ENCODE measurements around the gene ASAP2.

Gene ASAP2

GRCh38 chr2:9345997-9346396 is 139.4 kb downstream of the ASAP2 start:
- Histone ChIP-seq H3K4me1 (ENCODE audit: control insufficient read depth, insufficient read depth, low read length) (peaks cover 16% of the 10 kb centered on the region), H3K4me3 (ENCODE audit: low read length) (no peak overlapping the region), H3K9me3 (ENCODE audit: control insufficient read depth, low read length) (no peaks in the 10 kb centered on the region), H3K27me3 (replicated peaks; ENCODE audit: control insufficient read depth, insufficient read depth, low read length) (no peaks in the 10 kb centered on the region), H3K9ac (ENCODE audit: low read length) (no peak overlapping the region), H3K36me3 (ENCODE audit: control insufficient read depth, insufficient read depth, low read length, severe bottlenecking) (peaks cover 29% of the 10 kb centered on the region)
- no peak for DNase-seq (ENCODE audit: low read depth)

DNA sequence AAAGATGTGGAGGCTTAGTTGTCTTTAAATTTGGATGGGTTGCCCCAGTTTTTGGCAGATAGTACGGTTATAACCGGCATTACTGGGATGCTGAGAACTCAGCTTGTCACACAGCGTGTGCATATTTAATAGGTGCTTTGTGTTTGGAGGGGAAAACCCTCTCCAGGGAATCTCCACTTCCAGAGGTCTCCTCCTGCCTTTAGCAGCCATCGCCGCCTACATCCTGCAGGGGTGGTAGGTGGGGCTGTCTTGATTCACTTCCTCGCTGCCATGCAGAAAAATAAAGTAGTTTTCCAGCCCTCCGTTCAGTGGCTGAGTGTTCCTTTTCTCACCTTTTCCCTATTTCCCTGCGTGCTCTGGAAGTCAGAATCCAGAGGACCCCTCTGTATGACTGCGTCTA is 140.3 kb downstream of the ASAP2 start:
- Histone ChIP-seq H3K9me3 (ENCODE audit: control insufficient read depth, low read length) (no peaks in the 10 kb centered on the region), H3K36me3 (ENCODE audit: control insufficient read depth, insufficient read depth, low read length, severe bottlenecking) (peaks cover 33% of the 10 kb centered on the region), H3K4me3 (ENCODE audit: low read length) (peak overlapping the region; percentile 79), H3K4me1 (ENCODE audit: control insufficient read depth, insufficient read depth, low read length) (peaks cover 16% of the 10 kb centered on the region), H3K27me3 (replicated peaks; ENCODE audit: control insufficient read depth, insufficient read depth, low read length) (no peaks in the 10 kb centered on the region), H3K9ac (ENCODE audit: low read length) (peak overlapping the region; percentile 88)
- DNase-seq (ENCODE audit: low read depth) = no peak

DNA sequence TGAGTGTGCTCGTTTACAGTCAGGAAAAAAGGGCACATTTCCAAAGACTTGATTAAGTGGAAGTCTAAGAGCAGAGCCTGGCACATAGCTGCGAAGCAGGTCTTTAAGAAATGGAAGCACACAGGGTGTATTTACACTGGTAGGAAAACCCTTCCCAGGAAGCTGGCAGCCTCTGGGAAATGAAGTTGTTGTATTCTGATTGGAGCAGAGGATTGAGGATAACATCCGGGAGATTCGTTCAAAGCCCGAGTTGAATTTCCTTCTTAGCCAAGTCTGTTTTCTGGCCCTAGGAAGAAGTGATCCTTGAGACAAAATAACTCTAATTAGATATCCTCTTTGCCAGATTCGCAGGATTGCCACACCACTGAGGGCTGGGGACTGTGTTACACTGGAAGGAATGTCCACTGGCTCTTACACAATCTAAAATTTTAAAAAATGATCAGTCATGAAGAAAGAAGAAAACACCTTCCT is 140.8 kb downstream of the ASAP2 start:
- no peaks in the 10 kb centered on the region for H3K27me3 ChIP-seq (replicated peaks; ENCODE audit: control insufficient read depth, insufficient read depth, low read length)
- H3K4me1 ChIP-seq (ENCODE audit: control insufficient read depth, insufficient read depth, low read length) = peaks cover 16% of the 10 kb centered on the region
- peak overlapping the region; percentile 79 for H3K4me3 ChIP-seq (ENCODE audit: low read length)
- H3K9me3 ChIP-seq (ENCODE audit: control insufficient read depth, low read length) = no peaks in the 10 kb centered on the region
- peak; percentile 93 for DNase-seq (ENCODE audit: low read depth)
- peak overlapping the region; percentile 88 for H3K9ac ChIP-seq (ENCODE audit: low read length)
- peaks cover 30% of the 10 kb centered on the region for H3K36me3 ChIP-seq (ENCODE audit: control insufficient read depth, insufficient read depth, low read length, severe bottlenecking)

DNA sequence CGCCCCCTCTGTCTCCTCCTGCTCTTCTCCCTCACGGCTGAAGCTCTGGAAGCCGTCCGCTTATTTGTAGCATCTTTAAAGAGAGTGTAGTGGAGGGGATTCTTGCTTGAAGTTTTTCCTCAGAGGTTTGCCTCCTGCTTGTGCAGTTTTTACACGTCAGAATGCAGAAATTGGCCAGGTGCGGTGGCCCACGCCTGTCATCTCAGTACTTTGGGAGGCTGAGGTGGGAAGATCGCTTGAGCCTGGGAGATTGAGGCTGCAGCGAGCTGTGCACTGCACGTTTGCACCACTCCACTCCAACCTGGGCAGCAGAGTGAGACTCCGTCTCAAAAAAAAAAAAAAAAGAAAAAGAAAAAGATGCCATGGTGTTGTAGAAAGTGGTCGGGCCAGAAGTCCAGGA is 147.7 kb downstream of the ASAP2 start:
- DNase-seq (ENCODE audit: low read depth) = no peak
- H3K4me1 ChIP-seq (ENCODE audit: control insufficient read depth, insufficient read depth, low read length) = peaks cover 7% of the 10 kb centered on the region
- H3K4me3 ChIP-seq (ENCODE audit: low read length) = no peak overlapping the region
- H3K9ac ChIP-seq (ENCODE audit: low read length) = no peak overlapping the region
- H3K9me3 ChIP-seq (ENCODE audit: control insufficient read depth, low read length) = no peaks in the 10 kb centered on the region
- H3K27me3 ChIP-seq (replicated peaks; ENCODE audit: control insufficient read depth, insufficient read depth, low read length) = no peaks in the 10 kb centered on the region
- peaks cover 52% of the 10 kb centered on the region for H3K36me3 ChIP-seq (ENCODE audit: control insufficient read depth, insufficient read depth, low read length, severe bottlenecking)

- Histone ChIP-seq H3K9ac (ENCODE audit: low read length) (no peak overlapping the region), H3K9me3 (ENCODE audit: control insufficient read depth, low read length) (no peaks in the 10 kb centered on the region), H3K4me1 (ENCODE audit: control insufficient read depth, insufficient read depth, low read length) (peaks cover 7% of the 10 kb centered on the region), H3K36me3 (ENCODE audit: control insufficient read depth, insufficient read depth, low read length, severe bottlenecking) (peaks cover 62% of the 10 kb centered on the region), H3K27me3 (replicated peaks; ENCODE audit: control insufficient read depth, insufficient read depth, low read length) (no peaks in the 10 kb centered on the region), H3K4me3 (ENCODE audit: low read length) (no peak overlapping the region)
- no peak for DNase-seq (ENCODE audit: low read depth)
These were observed 148.7 kb downstream of the ASAP2 start for GRCh38 chr2:9355270-9355669.

DNA sequence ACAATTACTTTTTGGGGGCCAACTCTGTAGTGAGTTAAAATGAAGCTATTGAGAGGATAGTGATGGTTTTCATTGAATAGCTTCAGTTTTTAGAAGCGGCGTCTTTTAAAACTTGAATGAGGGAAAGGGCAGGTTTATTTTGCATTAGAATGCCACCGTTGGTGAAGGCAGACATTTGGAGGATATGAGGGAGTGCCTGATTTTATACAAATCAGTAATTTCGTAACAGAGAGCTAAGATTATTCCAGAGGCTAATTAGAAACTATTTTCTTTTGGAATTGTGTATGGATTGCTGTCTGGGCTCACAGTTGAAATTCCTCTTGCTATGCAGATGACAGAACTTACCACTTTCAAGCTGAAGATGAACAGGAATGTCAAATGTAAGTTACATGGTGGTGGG is 149.1 kb downstream of the ASAP2 start:
- H3K27me3 ChIP-seq (replicated peaks; ENCODE audit: control insufficient read depth, insufficient read depth, low read length) = no peaks in the 10 kb centered on the region
- no peak overlapping the region for H3K4me3 ChIP-seq (ENCODE audit: low read length)
- H3K9ac ChIP-seq (ENCODE audit: low read length) = no peak overlapping the region
- DNase-seq (ENCODE audit: low read depth) = no peak
- peaks cover 61% of the 10 kb centered on the region for H3K36me3 ChIP-seq (ENCODE audit: control insufficient read depth, insufficient read depth, low read length, severe bottlenecking)
- peaks cover 12% of the 10 kb centered on the region for H3K4me1 ChIP-seq (ENCODE audit: control insufficient read depth, insufficient read depth, low read length)
- no peaks in the 10 kb centered on the region for H3K9me3 ChIP-seq (ENCODE audit: control insufficient read depth, low read length)

DNA sequence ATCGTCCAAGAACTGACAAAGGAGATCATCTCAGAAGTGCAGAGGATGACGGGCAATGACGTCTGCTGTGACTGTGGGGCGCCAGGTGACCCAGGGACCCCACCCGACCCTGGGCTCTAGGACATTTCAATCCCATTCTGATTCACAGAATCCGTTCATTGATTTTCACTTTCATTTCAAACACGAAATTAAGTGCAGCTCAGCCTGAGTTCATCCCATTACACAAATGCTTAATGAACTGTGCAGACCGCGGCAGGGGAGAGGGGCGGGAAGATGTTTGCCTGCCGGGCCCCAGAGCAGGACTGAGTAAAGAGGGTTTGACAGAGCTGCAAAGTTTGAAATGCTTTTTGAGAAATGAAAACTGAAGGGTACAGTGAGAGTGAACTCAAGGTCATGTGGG is 149.6 kb downstream of the ASAP2 start:
- Histone ChIP-seq H3K9me3 (ENCODE audit: control insufficient read depth, low read length) (no peaks in the 10 kb centered on the region), H3K4me1 (ENCODE audit: control insufficient read depth, insufficient read depth, low read length) (peaks cover 17% of the 10 kb centered on the region), H3K27me3 (replicated peaks; ENCODE audit: control insufficient read depth, insufficient read depth, low read length) (no peaks in the 10 kb centered on the region), H3K36me3 (ENCODE audit: control insufficient read depth, insufficient read depth, low read length, severe bottlenecking) (peaks cover 57% of the 10 kb centered on the region), H3K4me3 (ENCODE audit: low read length) (no peak overlapping the region), H3K9ac (ENCODE audit: low read length) (no peak overlapping the region)
- no peak for DNase-seq (ENCODE audit: low read depth)

GRCh38 chr2:9358846-9359245 is 152.2 kb downstream of the ASAP2 start:
- peaks cover 56% of the 10 kb centered on the region for H3K36me3 ChIP-seq (ENCODE audit: control insufficient read depth, insufficient read depth, low read length, severe bottlenecking)
- H3K9ac ChIP-seq (ENCODE audit: low read length) = no peak overlapping the region
- H3K27me3 ChIP-seq (replicated peaks; ENCODE audit: control insufficient read depth, insufficient read depth, low read length) = no peaks in the 10 kb centered on the region
- no peak overlapping the region for H3K4me3 ChIP-seq (ENCODE audit: low read length)
- no peaks in the 10 kb centered on the region for H3K9me3 ChIP-seq (ENCODE audit: control insufficient read depth, low read length)
- peaks cover 17% of the 10 kb centered on the region for H3K4me1 ChIP-seq (ENCODE audit: control insufficient read depth, insufficient read depth, low read length)
- no peak for DNase-seq (ENCODE audit: low read depth)

GRCh38 chr2:9359463-9359862 is 152.9 kb downstream of the ASAP2 start:
- Histone ChIP-seq H3K9me3 (ENCODE audit: control insufficient read depth, low read length) (no peaks in the 10 kb centered on the region), H3K27me3 (replicated peaks; ENCODE audit: control insufficient read depth, insufficient read depth, low read length) (no peaks in the 10 kb centered on the region), H3K4me3 (ENCODE audit: low read length) (no peak overlapping the region), H3K36me3 (ENCODE audit: control insufficient read depth, insufficient read depth, low read length, severe bottlenecking) (peaks cover 58% of the 10 kb centered on the region), H3K9ac (ENCODE audit: low read length) (no peak overlapping the region), H3K4me1 (ENCODE audit: control insufficient read depth, insufficient read depth, low read length) (peaks cover 18% of the 10 kb centered on the region)
- no peak for DNase-seq (ENCODE audit: low read depth)

GRCh38 chr2:9360110-9360509 is 153.5 kb downstream of the ASAP2 start:
- Histone ChIP-seq H3K9ac (ENCODE audit: low read length) (no peak overlapping the region), H3K9me3 (ENCODE audit: control insufficient read depth, low read length) (no peaks in the 10 kb centered on the region), H3K4me1 (ENCODE audit: control insufficient read depth, insufficient read depth, low read length) (peaks cover 25% of the 10 kb centered on the region), H3K4me3 (ENCODE audit: low read length) (no peak overlapping the region), H3K36me3 (ENCODE audit: control insufficient read depth, insufficient read depth, low read length, severe bottlenecking) (peaks cover 58% of the 10 kb centered on the region), H3K27me3 (replicated peaks; ENCODE audit: control insufficient read depth, insufficient read depth, low read length) (no peaks in the 10 kb centered on the region)
- no peak for DNase-seq (ENCODE audit: low read depth)

DNA sequence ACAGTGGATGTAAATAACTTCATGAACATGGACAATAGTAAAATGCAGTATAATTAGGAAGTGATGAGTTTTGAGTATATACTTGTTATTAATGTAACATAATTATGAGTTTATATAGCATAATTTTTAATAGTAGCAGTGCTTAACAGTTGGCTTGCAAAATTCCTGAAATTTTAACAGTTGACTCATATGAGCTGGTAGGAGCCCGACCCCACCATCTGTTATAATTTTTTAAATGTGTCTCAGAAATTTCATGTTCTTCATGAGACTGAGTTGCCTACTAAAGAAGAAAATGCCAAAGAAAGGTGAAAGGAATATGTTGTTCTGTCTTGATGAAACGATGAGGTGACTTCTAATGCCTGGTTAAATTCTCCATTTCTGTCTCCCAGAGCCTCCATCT is 154.1 kb downstream of the ASAP2 start:
- peak; percentile 61 for DNase-seq (ENCODE audit: low read depth)
- H3K4me3 ChIP-seq (ENCODE audit: low read length) = no peak overlapping the region
- H3K27me3 ChIP-seq (replicated peaks; ENCODE audit: control insufficient read depth, insufficient read depth, low read length) = no peaks in the 10 kb centered on the region
- peaks cover 58% of the 10 kb centered on the region for H3K36me3 ChIP-seq (ENCODE audit: control insufficient read depth, insufficient read depth, low read length, severe bottlenecking)
- no peaks in the 10 kb centered on the region for H3K9me3 ChIP-seq (ENCODE audit: control insufficient read depth, low read length)
- H3K4me1 ChIP-seq (ENCODE audit: control insufficient read depth, insufficient read depth, low read length) = peaks cover 24% of the 10 kb centered on the region
- no peak overlapping the region for H3K9ac ChIP-seq (ENCODE audit: low read length)

DNA sequence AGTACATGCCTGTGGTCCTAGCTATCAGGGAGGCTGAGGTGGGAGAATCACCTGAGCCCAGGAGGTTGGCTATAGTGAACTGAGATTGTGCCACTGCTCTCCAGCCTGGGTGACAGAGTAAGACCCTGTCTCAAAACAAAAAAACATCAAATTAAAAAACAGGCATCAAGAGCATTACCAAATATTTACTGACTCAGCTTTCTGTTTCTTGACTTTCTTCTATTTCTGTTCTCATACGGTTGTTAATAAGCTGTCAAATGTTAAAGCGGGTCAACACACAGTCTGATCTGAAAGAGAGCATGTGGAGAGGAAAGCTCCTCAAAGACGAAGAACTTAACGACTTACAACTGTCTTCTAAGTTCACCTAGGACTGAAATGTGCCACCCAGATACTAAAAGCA is 157.8 kb downstream of the ASAP2 start:
- Histone ChIP-seq H3K36me3 (ENCODE audit: control insufficient read depth, insufficient read depth, low read length, severe bottlenecking) (peaks cover 49% of the 10 kb centered on the region), H3K4me3 (ENCODE audit: low read length) (no peak overlapping the region), H3K4me1 (ENCODE audit: control insufficient read depth, insufficient read depth, low read length) (peaks cover 19% of the 10 kb centered on the region), H3K9me3 (ENCODE audit: control insufficient read depth, low read length) (no peaks in the 10 kb centered on the region), H3K9ac (ENCODE audit: low read length) (no peak overlapping the region), H3K27me3 (replicated peaks; ENCODE audit: control insufficient read depth, insufficient read depth, low read length) (no peaks in the 10 kb centered on the region)
- no peak for DNase-seq (ENCODE audit: low read depth)
